Keratinocyte (primary cell): ENCODE data around the gene MS4A8. TPM values are rescaled to one million over a fixed set of nuclear protein-coding genes. Genes with fewer than 3 reads are reported as not detected.
"Not testable (repeated sequence)": the region's sequence is repeated elsewhere in the genome, so short reads cannot be mapped to it uniquely, and the experiment has no call there.

Experiments
- DNase-seq: peaks from one replicate; pipeline ENCODE4 v3.0.0-alpha.2; 2011; ENCODE audit warnings: low read depth, missing footprints, low spot score
- FAIRE-seq: peaks from 2 replicates; lab custom pipeline; 2011; peaks lifted over from hg19 to GRCh38; lab: Jason Lieb, UNC
- H2AFZ ChIP-seq: 2 replicates; pipeline ENCODE4 v1.6.0; 2012; ENCODE audit warnings: low read length, control low read depth, inconsistent platforms; ENCODE audit not compliant: control insufficient read depth
- H3K27ac ChIP-seq: 2 replicates; pipeline ENCODE4 v1.5.1; 2011; ENCODE audit warnings: low read length; ENCODE audit not compliant: control insufficient read depth, insufficient read depth
- H3K27me3 ChIP-seq: 3 replicates; pipeline ENCODE4 v1.6.0; 2011; ENCODE audit warnings: low read length; ENCODE audit not compliant: control insufficient read depth, insufficient read depth; ENCODE audit errors: extremely low read depth
- H3K36me3 ChIP-seq, 2 experiments: 2 replicates in 1 of 2; 3 replicates in 1 of 2; pipeline ENCODE4 v1.5.1; 2011; ENCODE audit warnings: low read length in 2 of 2, mild to moderate bottlenecking in 1 of 2; ENCODE audit not compliant: control insufficient read depth in 2 of 2, insufficient read depth in 2 of 2; ENCODE audit errors: extremely low read depth in 1 of 2
- H3K4me1 ChIP-seq: 3 replicates; pipeline ENCODE4 v1.5.1; 2011; ENCODE audit warnings: low read length; ENCODE audit not compliant: control insufficient read depth, insufficient read depth; ENCODE audit errors: extremely low read depth
- H3K4me2 ChIP-seq: 3 replicates; pipeline ENCODE4 v1.6.0; 2011; ENCODE audit warnings: low read depth, low read length; ENCODE audit not compliant: control insufficient read depth, insufficient read depth; ENCODE audit errors: extremely low read depth
- H3K4me3 ChIP-seq, 3 experiments: fragments of 200-600 bp in 1 of 3; sonication (generic) in 1 of 3; 2 replicates in 2 of 3; 3 replicates in 1 of 3; pipeline ENCODE4 v1.5.1; 2011 to 2016; ENCODE audit warnings: low read length in 3 of 3, mild to moderate bottlenecking in 3 of 3, control low read depth in 2 of 3, inconsistent platforms in 1 of 3, low read depth in 1 of 3, mixed read lengths in 1 of 3, mixed run types in 1 of 3, moderate library complexity in 1 of 3; ENCODE audit not compliant: control insufficient read depth in 2 of 3, insufficient read depth in 2 of 3; ENCODE audit errors: extremely low read depth in 1 of 3
- H3K79me2 ChIP-seq: 2 replicates; pipeline ENCODE4 v1.6.0; 2012; ENCODE audit warnings: low read length; ENCODE audit not compliant: control insufficient read depth, insufficient read depth
- H3K9ac ChIP-seq: 3 replicates; pipeline ENCODE4 v1.6.0; 2011; ENCODE audit warnings: low read length; ENCODE audit not compliant: control insufficient read depth, insufficient read depth; ENCODE audit errors: extremely low read depth
- H3K9me1 ChIP-seq: 3 replicates; pipeline ENCODE4 v1.6.0; 2011; ENCODE audit warnings: low read length; ENCODE audit not compliant: control insufficient read depth, insufficient read depth; ENCODE audit errors: extremely low read depth
- H3K9me3 ChIP-seq: 2 replicates; pipeline ENCODE4 v1.5.1; 2012; ENCODE audit warnings: low read depth, low read length; ENCODE audit not compliant: control insufficient read depth
- H4K20me1 ChIP-seq: 3 replicates; pipeline ENCODE4 v1.6.0; 2011; ENCODE audit warnings: low read length; ENCODE audit not compliant: control insufficient read depth, insufficient read depth; ENCODE audit errors: extremely low read depth
- CTCF ChIP-seq, 3 experiments: IDR thresholded peaks in 1 of 3; conservative IDR thresholded peaks in 1 of 3; optimal IDR thresholded peaks in 1 of 3; 2 replicates in 2 of 3; 3 replicates in 1 of 3; pipeline versions ENCODE3 to v1.5.1; 2011; ENCODE audit warnings: low read length in 3 of 3, mild to moderate bottlenecking in 3 of 3, moderate library complexity in 2 of 3, control low read depth in 1 of 3, inconsistent platforms in 1 of 3; ENCODE audit not compliant: insufficient read depth in 2 of 3; ENCODE audit errors: extremely low read depth in 1 of 3
- EZH2 ChIP-seq: IDR thresholded peaks from one replicate; pipeline ENCODE4 v1.6.1; 2012; ENCODE audit warnings: inconsistent platforms, mild to moderate bottlenecking, low read length, moderate library complexity
- dilution Hi-C: fragments of 300-500 bp; cut with MboI; formaldehyde crosslinking; loops from one replicate; pipeline ENCODE4 v1.7.0; 2020; ENCODE audit warnings: low sequenced_read_pairs; ENCODE audit not compliant: extremely low pct_ligation_motif_present
- polyA plus RNA-seq, 5 experiments: library from polyadenylated mRNA; depleted of rRNA in 3 of 5; stranded (reverse) in 3 of 5; stranded (forward) in 1 of 5; unstranded in 1 of 5; fragments of >200 nt; gene quantifications; 1 replicate in 1 of 5; 2 replicates in 3 of 5; 3 replicates in 1 of 5; pipeline versions ENCODE4 v1.2.1 to v1.2.3, GENCODE V29; 2011 to 2012; ENCODE audit warnings: missing spikeins in 2 of 5, low read depth in 1 of 5, low replicate concordance in 1 of 5

MS4A8 gene
- polyA plus RNA-seq, 1 donor (not counting 4 experiments of a cell fraction or from before 2014, with no cell fraction given): not detected

- dilution Hi-C loops: no loop called here
- Histone ChIP-seq H3K27me3 (no peaks in the 10 kb centered on the region), H3K9me3 (no peaks in the 10 kb centered on the region), H3K79me2 (no peaks in the 10 kb centered on the region), H3K4me1 (no peaks in the 10 kb centered on the region), H4K20me1 (no peaks in the 10 kb centered on the region), H2AFZ (no peak overlapping the region), H3K27ac (no peak overlapping the region), H3K9ac (no peak overlapping the region), H3K4me3 (no peak overlapping the region), H3K36me3 (no peaks in the 10 kb centered on the region), H3K4me2 (no peak overlapping the region), H3K9me1 (no peaks in the 10 kb centered on the region)
- FAIRE-seq (no peak), DNase-seq (no peak)
- TF ChIP-seq CTCF (optimal IDR thresholded peaks at IDR 0.05 in 1 of 3, IDR thresholded peaks at IDR 0.05 in 1 of 3, conservative IDR thresholded peaks at IDR 0.05 in 1 of 3; ENCODE audit: extremely low read depth in 1 of 3, insufficient read depth in 2 of 3, low read length in 3 of 3) (no peak), EZH2 (no peak)
Observed at GRCh38 chr11:60658409-60658808, 41.0 kb upstream of the MS4A8 start.

- FAIRE-seq (no peak), DNase-seq (no peak)
- no peaks in the 10 kb centered on the region for H3K27me3 ChIP-seq
- H3K4me2 ChIP-seq: no peak overlapping the region
- TF ChIP-seq CTCF (optimal IDR thresholded peaks at IDR 0.05 in 1 of 3, IDR thresholded peaks at IDR 0.05 in 1 of 3, conservative IDR thresholded peaks at IDR 0.05 in 1 of 3; ENCODE audit: extremely low read depth in 1 of 3, insufficient read depth in 2 of 3, low read length in 3 of 3) (no peak), EZH2 (no peak)
- no peaks in the 10 kb centered on the region for H3K4me1 ChIP-seq
- no peaks in the 10 kb centered on the region for H3K9me1 ChIP-seq
- H4K20me1 ChIP-seq: no peaks in the 10 kb centered on the region
- H3K79me2 ChIP-seq: no peaks in the 10 kb centered on the region
- no peak overlapping the region for H3K4me3 ChIP-seq
- H3K9ac ChIP-seq: no peak overlapping the region
- H3K9me3 ChIP-seq: no peaks in the 10 kb centered on the region
- dilution Hi-C loops: no loop called here
- no peak overlapping the region for H2AFZ ChIP-seq
- no peaks in the 10 kb centered on the region for H3K36me3 ChIP-seq
- H3K27ac ChIP-seq: no peak overlapping the region
Observed at GRCh38 chr11:60672255-60672654, 27.2 kb upstream of the MS4A8 start.

GRCh38 chr11:60678231-60678630 is 21.2 kb upstream of the MS4A8 start:
- H4K20me1 ChIP-seq, FAIRE-seq, dilution Hi-C loops, H3K4me3 ChIP-seq, H3K27me3 ChIP-seq, H3K4me2 ChIP-seq, H2AFZ ChIP-seq, H3K27ac ChIP-seq, H3K36me3 ChIP-seq, H3K9me1 ChIP-seq, H3K4me1 ChIP-seq, DNase-seq, H3K9ac ChIP-seq, H3K9me3 ChIP-seq, H3K79me2 ChIP-seq: not testable (repeated sequence)
